Measurements from ENCODE around the gene SOS1. TPM values are rescaled to one million over a fixed set of nuclear protein-coding genes. Genes with fewer than 3 reads are reported as not detected.
"Not testable (repeated sequence)": the region's sequence is repeated elsewhere in the genome, so short reads cannot be mapped to it uniquely, and the experiment has no call there.

SOS1 gene
- total RNA-seq, 1 donor from 2014 or later = 22.4 TPM

GRCh38 chr2:38977047-38977446, 143.8 kb downstream of the SOS1 start:
- no peak for DNase-seq (ENCODE audit: low read depth)

- DNase-seq (ENCODE audit: low read depth) = no peak
These were observed 145.8 kb downstream of the SOS1 start for GRCh38 chr2:38975042-38975441.

- DNase-seq (ENCODE audit: low read depth) = no peak
These were observed 147.6 kb downstream of the SOS1 start for GRCh38 chr2:38973266-38973665.

- DNase-seq (ENCODE audit: low read depth) = no peak
These were observed 149.5 kb downstream of the SOS1 start for GRCh38 chr2:38971377-38971776.

GRCh38 chr2:38968021-38968420, 152.8 kb downstream of the SOS1 start:
- DNase-seq (ENCODE audit: low read depth) = peak; percentile 6

- no peak for DNase-seq (ENCODE audit: low read depth)
These were observed 154.2 kb downstream of the SOS1 start for GRCh38 chr2:38966678-38967077.

GRCh38 chr2:38966006-38966405, 154.8 kb downstream of the SOS1 start:
- DNase-seq (ENCODE audit: low read depth) = no peak

GRCh38 chr2:38960609-38961320, 160.1 kb downstream of the SOS1 start:
- no peak for DNase-seq (ENCODE audit: low read depth)

GRCh38 chr2:38959938-38960608, 160.8 kb downstream of the SOS1 start:
- DNase-seq (ENCODE audit: low read depth) = peak; percentile 7

- no peak for DNase-seq (ENCODE audit: low read depth)
These were observed 161.4 kb downstream of the SOS1 start for GRCh38 chr2:38959466-38959865.

GRCh38 chr2:38957972-38958371, 162.9 kb downstream of the SOS1 start:
- peak; percentile 57 for DNase-seq (ENCODE audit: low read depth)

GRCh38 chr2:38951766-38952165, 169.1 kb downstream of the SOS1 start:
- DNase-seq (ENCODE audit: low read depth) = no peak

GRCh38 chr2:38948995-38949394, 171.9 kb downstream of the SOS1 start:
- no peak for DNase-seq (ENCODE audit: low read depth)

- DNase-seq (ENCODE audit: low read depth) = no peak
These were observed 172.4 kb downstream of the SOS1 start for GRCh38 chr2:38948387-38948882.

- peak; percentile 75 for DNase-seq (ENCODE audit: low read depth)
These were observed 173.3 kb downstream of the SOS1 start for GRCh38 chr2:38947241-38948239.

GRCh38 chr2:38945911-38946310, 174.9 kb downstream of the SOS1 start:
- no peak for DNase-seq (ENCODE audit: low read depth)

GRCh38 chr2:38945372-38945771, 175.5 kb downstream of the SOS1 start:
- DNase-seq (ENCODE audit: low read depth) = no peak

- no peak for DNase-seq (ENCODE audit: low read depth)
These were observed 177.1 kb downstream of the SOS1 start for GRCh38 chr2:38943784-38944183.

- no peak for DNase-seq (ENCODE audit: low read depth)
These were observed 180.1 kb downstream of the SOS1 start for GRCh38 chr2:38940746-38941145.

- DNase-seq (ENCODE audit: low read depth) = no peak
These were observed 183.3 kb downstream of the SOS1 start for GRCh38 chr2:38937548-38937947.

GRCh38 chr2:38936516-38936915, 184.3 kb downstream of the SOS1 start:
- DNase-seq (ENCODE audit: low read depth) = not testable (repeated sequence)
